ENCODE measurements around the gene PEX11G.

The PEX11G gene

DNA sequence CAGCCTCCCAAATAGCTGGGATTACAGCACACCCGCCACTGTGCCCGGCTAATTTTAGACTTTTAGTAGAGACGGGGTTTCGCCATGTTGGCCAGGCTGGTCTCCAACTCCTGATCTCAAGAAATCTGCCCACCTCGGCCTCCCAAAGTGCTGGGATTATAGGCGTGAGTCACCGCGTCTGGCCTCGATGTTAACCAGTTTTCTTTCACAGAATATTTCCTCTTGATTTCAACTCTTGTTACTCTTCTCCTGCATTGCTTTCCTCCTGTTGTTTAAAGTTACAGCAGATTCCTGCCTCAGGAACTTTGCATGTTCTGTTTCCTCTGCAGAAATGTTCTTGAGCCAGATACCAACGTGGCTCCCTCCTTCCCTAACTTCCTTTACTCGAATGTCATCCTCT, 3.7 kb upstream of the PEX11G start:
- DNase-seq = no peak

DNA sequence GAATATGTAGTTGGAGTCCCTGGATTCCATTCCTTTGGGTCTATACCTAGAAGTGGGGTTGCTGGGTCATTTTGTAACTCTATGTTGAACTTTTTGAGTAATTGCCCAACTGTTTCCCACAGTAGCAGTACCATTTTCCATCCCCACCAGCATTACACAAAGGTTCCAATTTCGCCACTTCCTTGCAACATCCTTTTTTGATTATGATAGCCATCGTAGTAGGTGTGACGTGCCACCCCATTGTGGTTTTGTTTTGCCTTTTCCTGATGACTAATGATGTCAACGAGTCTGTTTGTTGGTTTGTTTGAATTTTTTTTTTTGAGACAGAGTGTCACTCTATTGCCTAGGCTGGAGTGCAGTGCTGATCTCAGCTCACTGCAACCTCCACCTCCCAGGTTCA, 3.3 kb upstream of the PEX11G start:
- DNase-seq = no peak

DNA sequence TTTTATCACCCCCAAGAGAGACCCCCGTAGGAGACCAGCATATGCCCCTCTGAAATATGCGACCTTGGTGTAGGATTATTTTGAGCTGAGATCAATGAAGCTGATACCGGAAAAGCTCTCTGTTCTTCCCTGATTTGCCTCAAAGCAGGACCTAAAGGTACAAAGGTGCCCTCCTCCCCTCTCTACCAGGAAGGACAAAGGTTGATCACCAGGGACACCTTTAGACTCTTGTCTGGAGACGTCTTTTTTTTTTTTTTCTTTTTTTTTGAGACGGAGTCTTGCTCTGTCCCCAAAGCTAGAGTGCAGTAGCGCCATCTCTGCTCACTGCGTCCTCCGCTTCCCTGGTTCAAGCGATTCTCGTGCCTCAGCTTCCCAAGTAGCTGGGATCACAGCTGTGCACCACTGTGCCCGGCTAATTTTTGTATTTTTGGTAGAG, 792 bp upstream of the PEX11G start:
- DNase-seq = no peak

DNA sequence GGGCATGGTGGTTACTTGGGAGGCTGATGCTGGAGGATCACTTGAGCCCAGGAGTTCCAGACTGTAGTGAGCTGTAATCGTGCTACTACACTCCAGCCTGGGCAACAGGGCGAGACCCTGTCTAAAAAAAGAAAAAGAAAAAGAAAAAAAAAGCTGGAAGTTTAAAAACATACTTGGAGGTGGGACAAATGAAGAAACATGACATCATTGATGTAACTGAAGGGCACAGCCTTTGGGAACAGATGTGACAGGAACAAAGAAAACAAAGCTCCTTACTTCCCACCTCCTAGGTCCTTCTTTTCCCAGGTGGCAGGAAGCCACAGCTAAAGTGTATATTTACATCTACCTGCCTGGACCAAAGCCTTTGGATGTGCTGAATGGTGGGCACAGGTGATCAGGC, 1.9 kb downstream of the PEX11G start:
- DNase-seq = no peak

DNA sequence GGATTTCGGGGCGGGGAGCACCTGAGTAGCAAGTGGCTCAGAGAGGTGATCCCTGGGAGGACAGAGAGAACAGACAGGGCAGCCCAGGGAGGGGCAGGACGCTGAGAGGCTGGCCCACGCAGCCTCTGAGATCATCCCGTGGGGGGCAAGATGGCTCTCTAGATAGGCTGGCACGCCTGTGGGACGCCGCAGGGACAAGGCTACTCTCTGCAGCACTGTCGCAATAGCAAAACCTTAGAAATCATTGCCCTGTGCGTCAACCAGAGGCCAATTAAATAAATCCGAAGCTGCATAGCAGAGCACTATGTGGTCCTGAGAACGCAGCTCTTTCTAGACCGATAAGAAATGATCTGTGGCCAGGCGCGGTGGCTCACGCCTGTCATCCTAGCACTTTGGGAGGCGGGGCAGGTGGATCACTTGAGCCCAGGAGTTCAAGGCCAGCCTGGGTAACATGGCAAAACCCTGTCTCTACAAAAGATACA, 5.1 kb downstream of the PEX11G start:
- DNase-seq = no peak

DNA sequence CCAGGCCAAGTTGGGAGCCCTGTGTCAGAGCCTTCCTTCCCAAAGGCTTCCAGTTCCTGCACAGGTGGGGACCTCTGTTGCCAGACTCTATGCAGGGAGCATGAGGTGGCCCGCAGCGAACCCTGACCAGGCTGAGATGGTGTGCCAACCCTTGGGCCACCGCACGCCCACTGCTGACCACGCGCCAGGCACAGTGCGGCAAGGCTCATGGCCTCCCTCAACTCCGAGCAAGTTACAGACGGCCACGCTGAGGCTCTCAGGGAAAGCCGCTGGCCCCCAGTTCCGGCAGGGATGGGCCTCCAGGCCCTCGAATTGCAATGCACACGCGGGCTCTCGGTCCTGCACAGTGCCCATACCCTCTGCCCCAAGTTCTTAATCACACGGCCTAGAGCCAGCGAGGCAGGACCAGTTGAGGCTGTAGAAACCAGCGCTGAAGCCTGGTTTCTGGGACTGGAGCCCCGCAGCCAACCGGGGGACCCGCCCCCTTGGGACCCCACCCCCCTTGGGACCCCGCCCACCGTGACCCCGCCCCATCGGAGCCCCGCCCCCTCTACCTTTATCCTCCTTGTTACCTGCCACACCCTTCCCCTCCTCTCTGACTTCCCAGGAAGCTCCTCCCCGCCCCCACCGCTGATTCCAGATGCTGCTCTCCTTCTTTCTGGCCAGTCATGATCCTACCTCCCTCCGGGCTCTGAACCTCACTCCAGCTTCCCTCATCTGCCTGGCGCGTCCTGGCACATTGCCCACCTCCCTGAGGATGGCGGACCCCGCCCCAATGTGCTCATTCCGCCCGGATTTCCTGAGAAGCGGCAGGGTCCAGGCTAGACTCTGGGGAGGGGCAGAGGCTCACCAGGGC, 6.0 kb downstream of the PEX11G start:
- DNase-seq = no peak

DNA sequence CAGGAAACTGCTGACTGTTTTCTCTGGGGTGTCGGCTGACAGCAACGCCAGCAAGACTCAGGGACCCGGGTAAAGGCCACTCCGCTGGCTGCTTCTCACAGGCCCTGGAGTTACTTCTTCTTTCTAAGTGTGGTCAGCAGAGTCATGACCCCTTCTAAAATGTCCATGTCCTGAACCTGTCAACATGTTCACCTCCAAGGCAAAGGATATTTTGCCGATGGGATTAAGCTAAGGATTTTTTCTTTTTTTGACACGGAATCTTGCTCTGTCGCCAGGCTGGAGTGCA, 7.9 kb downstream of the PEX11G start:
- DNase-seq = no peak

DNA sequence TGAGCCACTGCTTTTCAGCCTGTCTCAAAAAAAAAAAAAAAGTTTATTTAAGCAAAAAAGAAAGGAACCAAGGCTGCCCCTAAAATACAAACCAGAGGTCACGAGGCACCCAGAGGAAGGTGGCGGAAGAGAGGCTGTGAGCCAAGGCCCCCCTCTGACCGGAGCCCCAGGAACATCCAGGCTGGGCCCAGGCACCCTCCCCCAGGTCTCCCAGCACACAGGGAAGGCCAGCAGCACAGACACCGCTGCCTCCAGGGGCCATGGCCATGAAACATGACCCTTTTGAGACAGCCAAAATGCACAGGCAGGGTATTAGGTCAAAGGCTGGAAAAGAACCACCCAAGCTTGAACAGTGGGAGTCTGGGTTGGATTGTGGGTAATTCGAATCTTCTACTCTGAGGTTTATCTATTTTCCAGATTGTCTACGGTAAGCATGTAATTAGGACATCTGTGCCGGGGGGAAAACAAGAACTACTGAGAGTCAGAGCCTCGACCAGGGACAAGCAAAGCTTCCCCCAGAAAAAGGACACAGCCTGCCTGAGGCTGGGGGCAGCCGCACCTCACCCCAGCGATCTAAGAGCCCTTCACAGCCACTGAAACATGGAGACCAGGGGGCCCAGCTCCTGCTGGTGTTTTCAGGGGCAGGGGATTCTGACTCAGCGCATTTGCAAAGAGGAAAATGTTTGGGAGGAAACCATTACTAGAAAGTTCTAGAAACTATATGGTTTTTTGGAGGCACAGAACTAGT, 8.4 kb downstream of the PEX11G start:
- DNase-seq = no peak

DNA sequence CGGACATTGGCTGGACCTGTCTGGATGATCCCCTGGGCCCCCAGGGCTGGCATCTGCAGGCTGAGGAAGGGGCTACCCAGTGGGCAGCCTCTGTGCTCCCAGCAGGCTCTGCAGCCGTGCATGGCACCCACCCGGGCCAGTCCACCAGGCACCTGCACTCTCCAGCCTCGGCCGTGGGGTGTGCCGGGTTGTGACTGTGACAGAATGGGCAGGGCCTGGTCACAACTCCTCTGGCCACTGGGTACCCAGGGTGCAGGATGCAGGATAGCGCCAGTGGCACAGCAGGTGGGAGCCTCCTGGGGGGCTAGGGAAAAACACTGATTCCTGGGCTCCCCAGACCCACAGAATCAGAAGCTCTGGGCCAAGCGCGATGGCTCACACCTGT, 10.0 kb downstream of the PEX11G start:
- DNase-seq = no peak

DNA sequence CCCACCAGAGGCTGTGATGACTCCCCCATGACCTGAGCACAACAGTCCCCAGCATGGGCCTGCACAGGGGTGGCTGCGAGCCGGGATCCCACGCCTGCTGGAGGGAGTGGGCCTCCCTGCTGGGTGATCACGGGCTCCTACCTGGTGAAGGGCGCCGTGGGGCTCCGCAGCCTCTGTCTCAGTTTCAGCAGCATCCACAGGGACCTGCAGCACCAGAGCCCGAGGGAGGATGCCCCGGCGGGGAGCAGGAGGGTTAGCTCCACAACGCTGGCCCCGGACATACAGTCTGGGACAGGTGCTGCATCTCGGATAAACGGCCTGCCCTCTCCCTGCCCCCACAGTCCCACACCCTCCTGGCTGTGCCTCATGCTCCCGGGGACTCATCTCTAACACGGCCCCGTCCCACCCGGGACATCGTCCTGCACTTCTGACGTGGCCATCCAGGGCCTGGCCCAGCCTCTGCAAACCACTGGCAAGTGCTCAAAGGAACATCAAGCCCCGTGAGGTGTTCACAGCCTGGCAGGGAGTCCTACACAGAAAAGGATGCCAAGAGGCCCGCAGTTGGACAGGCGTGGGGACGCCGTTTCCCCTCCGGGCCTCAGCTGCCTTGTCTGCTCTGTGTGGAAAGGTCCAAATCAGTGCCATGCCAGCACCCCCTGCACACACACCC, 10.5 kb downstream of the PEX11G start:
- no peak for DNase-seq

DNA sequence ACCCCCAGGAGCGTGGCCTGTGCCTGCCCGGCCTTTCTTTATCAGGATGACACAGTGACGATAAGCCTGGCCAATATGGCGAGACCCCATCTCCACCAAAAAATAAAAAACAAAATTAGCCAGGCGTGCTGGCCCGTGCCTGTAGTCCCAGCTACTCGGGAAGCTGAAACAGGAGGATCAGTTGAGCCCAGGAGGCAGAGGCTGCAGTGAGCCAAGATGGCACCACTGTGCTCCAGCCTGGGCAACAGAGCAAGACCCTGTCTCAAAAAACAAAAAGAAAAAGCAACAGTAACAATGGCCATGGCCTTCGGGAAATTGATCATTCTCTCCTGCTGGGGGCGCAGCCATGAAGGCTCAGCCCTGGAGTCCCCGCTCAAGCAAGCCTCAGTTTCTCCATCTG, 11.1 kb downstream of the PEX11G start:
- no peak for DNase-seq

DNA sequence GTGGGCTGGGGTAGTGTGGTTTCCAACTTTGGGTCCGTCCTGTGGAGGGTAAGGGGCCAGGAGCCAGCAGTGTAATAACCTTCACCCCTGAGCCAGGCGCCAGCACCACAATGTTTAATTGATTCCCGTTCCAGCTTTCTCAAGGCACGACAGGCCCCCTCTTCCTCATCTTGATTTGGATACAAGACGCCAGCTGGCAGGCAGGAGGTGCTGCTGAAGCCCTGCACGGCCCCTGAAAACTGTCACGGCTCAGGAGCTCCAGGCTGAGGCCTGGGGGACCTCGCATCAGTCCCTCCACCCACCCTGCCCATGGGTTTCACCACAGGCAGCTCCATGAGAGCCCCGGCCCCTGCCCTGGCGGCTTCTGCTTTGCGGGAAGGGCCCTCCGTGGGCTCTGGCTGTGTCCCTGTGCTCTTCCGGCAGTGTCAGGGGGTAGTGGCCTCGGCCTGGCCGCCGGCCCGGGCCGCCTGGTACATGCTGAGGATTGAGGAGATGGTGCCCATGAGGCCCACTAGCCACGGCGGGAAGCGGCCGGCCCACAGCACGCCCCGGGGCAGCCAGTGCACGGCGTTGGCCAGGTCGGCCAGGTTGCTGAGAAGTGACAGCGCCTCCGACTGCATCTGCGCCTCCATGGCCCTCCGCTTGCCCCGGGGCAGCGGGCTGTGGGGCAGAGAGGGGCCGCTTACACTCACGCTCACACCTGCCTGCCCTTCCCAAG, 11.9 kb downstream of the PEX11G start:
- no peak for DNase-seq

DNA sequence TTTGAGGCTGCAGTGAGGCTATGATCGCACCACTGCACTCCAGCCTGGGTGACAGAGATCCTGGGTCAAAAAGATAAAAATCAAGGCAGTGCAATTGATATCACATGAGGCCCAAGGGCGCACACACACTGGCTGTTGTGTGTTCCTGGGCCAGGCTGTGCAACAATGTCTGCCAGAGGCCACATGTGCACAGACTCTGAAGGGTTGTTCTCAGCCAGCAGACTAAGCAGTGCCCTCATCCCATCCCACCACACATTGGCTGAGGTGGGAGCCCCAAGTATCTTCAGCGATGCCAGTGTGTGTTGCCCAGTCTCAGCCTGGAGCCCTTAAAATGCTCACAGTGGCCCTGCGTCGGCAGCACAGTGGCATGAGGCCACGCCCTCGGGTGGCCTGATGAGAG, 12.6 kb downstream of the PEX11G start:
- DNase-seq = no peak

DNA sequence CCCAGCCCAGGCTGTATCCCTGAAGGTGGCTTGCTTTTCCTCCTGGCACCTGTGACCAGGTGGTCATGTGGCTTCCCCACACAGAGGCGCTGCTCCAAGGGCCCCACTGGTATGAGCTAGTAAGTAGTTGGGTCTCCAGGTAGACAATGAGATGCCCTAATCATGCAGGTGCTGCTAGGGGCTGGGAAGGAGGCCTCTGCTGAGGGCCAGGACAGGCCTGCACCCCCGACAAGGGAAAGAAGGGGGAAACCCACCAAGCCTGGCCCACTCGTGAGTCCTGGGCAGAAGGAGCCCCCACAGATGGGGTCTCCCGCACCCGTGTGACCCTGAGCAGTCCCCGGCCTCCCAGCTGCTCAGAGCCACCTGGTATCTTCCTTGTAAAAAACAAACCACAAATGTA, 13.2 kb downstream of the PEX11G start:
- DNase-seq = no peak

DNA sequence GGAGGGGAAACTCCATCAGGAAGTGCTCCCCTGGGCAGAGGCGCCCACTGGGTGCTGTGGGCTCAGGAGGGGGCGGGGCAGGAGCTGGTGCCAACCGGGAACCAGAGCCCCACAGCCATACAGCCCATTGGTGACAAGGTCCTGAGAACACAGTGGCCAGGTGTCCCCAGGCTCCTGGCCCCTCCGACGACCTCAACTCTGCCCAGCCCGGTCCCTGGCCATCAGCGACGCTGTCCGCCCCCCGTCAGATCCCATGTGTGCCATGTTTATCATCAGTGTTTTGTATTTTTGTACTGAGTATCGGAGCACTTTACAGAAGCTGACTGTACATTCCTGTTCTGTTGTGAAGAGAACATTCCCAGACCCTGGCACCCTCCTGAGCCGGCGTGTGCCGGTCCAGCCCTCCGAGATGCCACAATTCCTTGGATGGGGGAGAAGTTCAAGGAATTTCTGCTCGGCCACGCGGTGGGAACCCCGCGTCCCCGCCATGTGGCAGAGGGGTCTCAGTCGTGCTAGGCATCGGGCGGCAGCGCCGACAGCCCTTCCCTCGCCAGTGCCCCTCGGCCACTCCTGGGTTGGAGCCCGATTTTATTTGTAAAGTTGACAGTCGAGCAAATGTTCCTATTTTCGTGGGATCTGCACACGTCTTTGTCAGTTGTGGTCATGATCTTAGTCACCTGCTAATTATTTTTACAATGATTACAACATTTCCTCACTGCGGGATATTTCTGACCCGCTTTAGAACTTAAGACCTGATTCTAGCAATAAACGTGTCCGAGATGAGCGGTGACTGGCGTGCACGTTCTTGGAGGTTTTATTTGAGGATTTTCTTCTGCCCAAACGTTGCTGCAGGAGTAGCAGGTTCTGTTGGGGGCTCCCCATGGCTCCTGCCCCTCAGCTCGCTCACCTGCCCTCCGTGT, 16.9 kb downstream of the PEX11G start:
- no peak for DNase-seq

DNA sequence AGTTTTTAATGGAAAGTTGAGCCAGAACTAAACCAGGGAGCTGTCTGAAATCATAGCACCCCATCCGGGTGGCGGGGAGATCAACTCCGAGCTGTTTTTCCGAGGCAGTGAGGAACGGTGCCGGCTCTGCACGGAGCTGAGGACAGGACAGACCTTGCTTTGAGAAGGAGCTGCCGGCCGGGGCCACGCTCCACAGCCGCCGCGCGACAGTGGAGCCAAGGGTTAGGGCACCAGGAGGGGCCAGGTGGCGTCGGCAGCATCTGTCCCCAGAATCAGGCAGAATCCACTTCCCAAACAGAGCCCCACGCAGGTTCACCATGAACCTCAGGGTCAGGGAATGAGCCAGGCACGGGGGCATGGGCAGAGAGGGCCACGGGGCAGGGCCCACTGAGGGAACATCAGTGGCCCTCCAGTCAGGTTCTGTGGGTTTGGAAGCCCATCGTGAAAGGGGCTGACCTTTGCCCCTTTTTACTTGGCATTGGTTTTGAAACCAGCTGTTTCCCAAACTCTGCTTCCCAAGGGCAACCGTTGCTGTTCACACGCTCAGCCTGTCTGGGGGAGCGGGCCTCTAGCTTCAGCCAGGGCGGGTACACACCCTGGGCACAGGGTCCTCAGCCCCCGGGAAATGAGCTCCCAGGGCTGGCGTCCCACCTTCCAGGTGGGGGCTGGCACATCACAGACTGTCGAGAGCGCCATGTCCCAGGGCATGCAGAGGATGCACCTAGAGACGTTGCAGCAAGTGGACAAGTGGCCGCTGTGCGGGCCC, 18.1 kb downstream of the PEX11G start:
- DNase-seq = no peak

DNA sequence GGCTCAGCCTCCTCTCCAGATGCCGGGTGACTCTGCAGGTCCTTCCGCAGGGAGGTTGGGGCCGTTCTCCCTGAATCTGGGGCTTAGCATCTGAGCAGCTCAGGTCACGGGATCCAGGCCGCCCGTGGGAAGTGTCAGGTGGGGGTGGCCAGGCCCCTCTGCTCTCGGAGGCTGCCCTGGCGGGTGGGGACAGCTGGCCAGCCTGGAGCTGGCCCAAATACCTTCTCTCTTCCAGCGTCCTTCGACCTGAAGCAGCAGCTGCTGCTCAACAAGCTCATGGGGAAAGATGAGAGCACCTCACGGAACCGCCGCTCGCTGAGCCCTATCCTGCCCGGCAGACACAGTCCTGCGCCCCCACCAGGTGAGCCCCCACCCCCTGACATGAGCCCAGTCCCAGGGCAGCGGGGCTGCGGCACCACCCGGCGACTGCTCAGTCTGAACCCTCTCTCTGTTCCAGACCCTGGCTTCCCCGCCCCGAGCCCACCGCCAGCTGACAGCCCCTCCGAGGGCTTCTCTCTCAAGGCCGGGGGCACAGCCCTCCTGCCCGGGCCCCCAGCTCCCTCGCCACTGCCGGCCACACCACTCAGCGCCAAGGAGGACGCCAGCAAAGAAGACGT, 19.1 kb downstream of the PEX11G start:
- no peak for DNase-seq

DNA sequence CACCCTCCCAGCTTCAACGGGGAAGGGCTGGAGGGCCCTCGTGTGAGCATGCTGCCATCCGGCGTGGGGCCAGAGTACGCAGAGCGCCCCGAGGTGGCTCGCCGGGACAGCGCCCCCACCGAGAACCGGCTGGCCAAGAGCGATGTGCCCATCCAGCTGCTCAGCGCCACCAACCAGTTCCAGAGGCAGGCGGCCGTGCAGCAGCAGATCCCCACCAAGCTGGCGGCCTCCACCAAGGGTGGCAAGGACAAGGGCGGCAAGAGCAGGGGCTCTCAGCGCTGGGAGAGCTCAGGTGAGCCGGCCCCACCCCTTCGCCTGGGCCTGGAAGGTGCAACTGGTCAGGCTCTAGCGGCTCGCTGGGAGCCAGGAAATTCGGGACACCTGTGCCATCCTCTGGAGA, 20.0 kb downstream of the PEX11G start:
- no peak for DNase-seq

DNA sequence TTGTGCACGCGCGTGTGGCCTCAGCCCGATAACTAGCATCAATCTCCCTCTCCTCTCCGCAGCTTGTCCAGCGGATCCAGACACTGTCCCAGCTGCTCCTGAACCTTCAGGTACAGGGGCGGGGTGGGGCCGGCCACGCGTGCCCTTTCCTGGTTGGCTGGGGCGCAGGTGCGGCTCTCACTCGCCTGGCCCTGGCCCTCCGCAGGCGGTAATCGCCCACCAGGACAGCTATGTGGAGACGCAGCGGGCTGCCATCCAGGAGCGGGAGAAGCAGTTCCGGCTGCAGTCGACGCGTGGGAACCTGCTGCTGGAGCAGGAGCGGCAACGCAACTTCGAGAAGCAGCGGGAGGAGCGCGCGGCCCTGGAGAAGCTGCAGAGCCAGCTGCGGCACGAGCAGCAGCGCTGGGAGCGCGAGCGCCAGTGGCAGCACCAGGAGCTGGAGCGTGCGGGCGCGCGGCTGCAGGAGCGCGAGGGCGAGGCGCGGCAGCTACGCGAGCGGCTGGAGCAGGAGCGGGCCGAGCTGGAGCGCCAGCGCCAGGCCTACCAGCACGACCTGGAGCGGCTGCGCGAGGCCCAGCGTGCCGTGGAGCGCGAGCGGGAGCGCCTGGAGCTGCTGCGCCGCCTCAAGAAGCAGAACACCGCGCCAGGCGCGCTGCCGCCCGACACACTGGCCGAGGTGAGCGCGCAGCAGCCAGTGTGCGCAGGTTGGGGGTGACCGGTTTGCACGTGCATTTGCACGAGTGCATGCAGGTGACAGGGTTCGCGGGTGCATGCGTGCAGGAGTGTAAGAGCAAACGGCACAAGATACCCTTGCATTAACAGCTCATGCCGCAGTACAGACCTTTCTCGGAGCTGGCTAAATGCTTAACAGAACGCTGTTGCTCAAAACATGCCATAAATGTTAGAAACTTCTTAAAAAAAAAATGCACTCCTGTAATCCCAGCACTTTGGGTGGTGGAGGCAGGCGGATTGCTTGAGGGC, 21.5 kb downstream of the PEX11G start:
- DNase-seq = no peak

DNA sequence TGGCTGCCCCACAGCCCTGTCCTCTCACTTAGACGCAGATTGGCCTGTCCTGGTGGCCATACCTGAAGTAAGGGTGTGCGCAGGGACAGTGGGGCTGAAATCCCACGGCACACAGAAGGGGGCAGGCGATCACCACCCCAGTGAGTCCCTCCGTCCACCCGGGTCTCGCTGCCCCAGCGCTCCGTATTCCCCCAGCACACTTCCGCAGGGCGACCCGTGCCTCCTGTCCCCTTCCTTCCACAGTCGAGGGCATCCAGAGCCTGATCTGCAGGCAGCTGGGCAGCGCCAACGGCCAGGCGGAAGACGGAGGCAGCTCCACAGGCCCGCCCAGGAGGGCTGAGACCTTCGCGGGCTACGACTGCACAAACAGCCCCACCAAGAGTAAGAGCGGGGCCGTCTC, 25.3 kb downstream of the PEX11G start:
- DNase-seq = no peak
